Neural crest cell (in vitro differentiated cells): ENCODE results near the gene SGMS2. TPM values are rescaled to one million over a fixed set of nuclear protein-coding genes. Genes with fewer than 3 reads are reported as not detected.

Experiments
- DNase-seq: peaks from one replicate; pipeline ENCODE4 v3.0.0; 2021; ENCODE audit warnings: low read depth, mixed read lengths, low spot score
- H3K27ac Mint-ChIP-seq: one replicate; pipeline ENCODE4 v1.8.0; 2021; ENCODE audit warnings: mild to moderate bottlenecking, mixed read lengths; ENCODE audit not compliant: unreplicated experiment
- H3K27me3 Mint-ChIP-seq: 2 replicates; pipeline ENCODE4 v1.8.0; 2021; ENCODE audit warnings: low read depth, mild to moderate bottlenecking, mixed read lengths
- H3K36me3 Mint-ChIP-seq: 2 replicates; pipeline ENCODE4 v1.8.0; 2021; ENCODE audit warnings: low read depth, mild to moderate bottlenecking, mixed read lengths
- H3K4me1 Mint-ChIP-seq: 2 replicates; pipeline ENCODE4 v1.8.0; 2021; ENCODE audit warnings: mixed read lengths
- H3K4me3 Mint-ChIP-seq: one replicate; pipeline ENCODE4 v1.8.0; 2021; ENCODE audit warnings: mild to moderate bottlenecking, mixed read lengths
- H3K9me3 Mint-ChIP-seq: 2 replicates; pipeline ENCODE4 v1.8.0; 2021; ENCODE audit warnings: mixed read lengths
- total RNA-seq: library from RNA; stranded (reverse); gene quantifications from 2 replicates; pipeline ENCODE4 v1.2.1, GENCODE V29; 2021
- TF ChIP-seq, protein P1 (sequence below): fragments of 200-600 bp; sonication (generic); conservative IDR thresholded peaks from 2 replicates; pipeline ENCODE4 v1.5.0; 2021; ENCODE audit warnings: antibody characterized with exemption, mild to moderate bottlenecking

Gene SGMS2
- total RNA-seq, 1 donor from 2014 or later = 1.4 TPM

DNA sequence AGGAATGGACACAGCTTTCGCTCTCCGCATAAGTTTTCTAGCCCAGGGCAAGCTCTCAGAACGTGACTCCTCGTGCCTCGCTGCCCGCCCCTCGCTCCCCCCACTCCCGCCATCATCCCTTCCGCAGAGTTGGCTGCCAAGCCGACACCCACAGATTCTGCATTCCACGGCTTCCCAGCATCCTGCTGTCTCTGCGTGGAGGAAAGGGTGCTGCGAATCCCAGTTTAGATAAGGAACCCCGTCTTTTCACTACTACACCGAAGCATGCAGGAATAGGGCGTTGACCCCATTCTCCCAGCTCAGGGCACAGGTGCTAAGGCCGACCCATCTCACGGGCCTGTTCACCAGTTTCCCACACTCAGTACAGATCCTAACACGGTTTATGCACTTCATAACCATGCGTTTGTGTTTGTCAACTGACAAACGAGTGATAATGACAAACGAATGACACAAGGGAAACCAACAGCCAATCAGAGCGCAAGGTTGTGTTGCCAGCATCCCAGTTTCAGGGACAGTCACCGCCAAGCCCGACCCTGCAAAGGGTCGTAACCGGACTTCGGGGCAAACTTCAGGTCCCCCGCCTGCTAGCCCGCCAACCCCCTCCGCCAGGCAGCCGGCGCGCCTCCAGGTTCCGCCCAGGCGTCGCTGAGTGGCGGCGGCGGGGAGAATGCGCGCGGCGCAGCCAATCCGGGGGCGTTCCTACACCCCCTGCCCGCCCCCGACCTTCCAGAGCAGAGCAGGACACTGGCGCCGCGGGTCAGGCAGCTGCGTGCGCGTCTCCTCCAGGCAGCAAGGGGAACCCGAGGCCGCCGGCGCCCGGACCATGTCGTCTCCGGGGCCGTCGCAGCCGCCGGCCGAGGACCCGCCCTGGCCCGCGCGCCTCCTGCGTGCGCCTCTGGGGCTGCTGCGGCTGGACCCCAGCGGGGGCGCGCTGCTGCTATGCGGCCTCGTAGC lies 106.4 kb downstream of the SGMS2 start, which contains the start of gene CYP2U1:
CYP2U1 (plus strand) TSS at position 729 of the 954 bp plus-strand sequence; CDS start at position 824, 95 bp downstream.
- Mint-ChIP-seq H3K4me1 (peaks cover 19% of the 10 kb centered on the region), H3K36me3 (peaks cover 3% of the 10 kb centered on the region), H3K4me3 (peak within 1 kb of the TSS; percentile 89), H3K27me3 (peaks cover 6% of the 10 kb centered on the region), H3K9me3 (no peaks in the 10 kb centered on the region), H3K27ac (no peak within 1 kb of the TSS)
- TF ChIP-seq, protein P1, sequence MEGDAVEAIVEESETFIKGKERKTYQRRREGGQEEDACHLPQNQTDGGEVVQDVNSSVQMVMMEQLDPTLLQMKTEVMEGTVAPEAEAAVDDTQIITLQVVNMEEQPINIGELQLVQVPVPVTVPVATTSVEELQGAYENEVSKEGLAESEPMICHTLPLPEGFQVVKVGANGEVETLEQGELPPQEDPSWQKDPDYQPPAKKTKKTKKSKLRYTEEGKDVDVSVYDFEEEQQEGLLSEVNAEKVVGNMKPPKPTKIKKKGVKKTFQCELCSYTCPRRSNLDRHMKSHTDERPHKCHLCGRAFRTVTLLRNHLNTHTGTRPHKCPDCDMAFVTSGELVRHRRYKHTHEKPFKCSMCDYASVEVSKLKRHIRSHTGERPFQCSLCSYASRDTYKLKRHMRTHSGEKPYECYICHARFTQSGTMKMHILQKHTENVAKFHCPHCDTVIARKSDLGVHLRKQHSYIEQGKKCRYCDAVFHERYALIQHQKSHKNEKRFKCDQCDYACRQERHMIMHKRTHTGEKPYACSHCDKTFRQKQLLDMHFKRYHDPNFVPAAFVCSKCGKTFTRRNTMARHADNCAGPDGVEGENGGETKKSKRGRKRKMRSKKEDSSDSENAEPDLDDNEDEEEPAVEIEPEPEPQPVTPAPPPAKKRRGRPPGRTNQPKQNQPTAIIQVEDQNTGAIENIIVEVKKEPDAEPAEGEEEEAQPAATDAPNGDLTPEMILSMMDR = no peak
- DNase-seq = peak; percentile 78

DNA sequence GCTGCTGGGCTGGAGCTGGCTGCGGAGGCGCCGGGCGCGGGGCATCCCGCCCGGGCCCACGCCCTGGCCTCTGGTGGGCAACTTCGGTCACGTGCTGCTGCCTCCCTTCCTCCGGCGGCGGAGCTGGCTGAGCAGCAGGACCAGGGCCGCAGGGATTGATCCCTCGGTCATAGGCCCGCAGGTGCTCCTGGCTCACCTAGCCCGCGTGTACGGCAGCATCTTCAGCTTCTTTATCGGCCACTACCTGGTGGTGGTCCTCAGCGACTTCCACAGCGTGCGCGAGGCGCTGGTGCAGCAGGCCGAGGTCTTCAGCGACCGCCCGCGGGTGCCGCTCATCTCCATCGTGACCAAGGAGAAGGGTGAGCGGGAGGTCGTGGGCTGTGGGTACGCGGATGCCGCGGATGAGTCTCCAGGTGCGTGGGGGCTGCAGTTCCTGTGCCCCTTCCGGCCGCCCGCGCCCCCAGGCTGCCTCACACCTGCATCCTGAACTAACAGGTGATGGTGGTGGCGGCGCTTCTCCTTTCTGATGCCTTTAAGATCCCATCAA lies 107.1 kb downstream of the SGMS2 start:
- Mint-ChIP-seq H3K27ac (no peak overlapping the region), H3K9me3 (no peaks in the 10 kb centered on the region), H3K4me1 (peaks cover 19% of the 10 kb centered on the region), H3K36me3 (peaks cover 3% of the 10 kb centered on the region), H3K4me3 (peak overlapping the region; percentile 86), H3K27me3 (peaks cover 6% of the 10 kb centered on the region)
- TF ChIP-seq, protein P1 = no peak
- DNase-seq = no peak

DNA sequence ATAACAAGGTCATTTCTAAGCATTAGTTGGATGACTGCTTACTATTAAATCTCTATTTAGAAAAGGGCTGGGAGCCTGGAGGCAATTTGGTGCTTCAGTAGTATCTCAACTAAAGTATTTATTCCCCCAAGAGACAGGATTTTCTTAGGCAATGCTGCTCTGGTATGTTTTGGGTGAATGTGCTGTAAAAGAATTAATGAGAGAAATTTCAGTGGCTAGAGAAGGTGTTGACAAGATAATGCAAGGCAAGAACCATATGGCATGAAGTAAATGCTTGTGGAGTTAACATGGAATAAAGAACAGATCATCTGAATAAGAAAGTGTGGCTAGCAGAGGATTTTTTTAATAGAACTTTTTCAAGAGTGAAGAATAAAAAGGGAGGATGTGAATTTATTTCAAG lies 110.5 kb downstream of the SGMS2 start:
- no peak overlapping the region for H3K27ac Mint-ChIP-seq
- peak overlapping the region; percentile 35 for H3K4me3 Mint-ChIP-seq
- TF ChIP-seq, protein P1 = no peak
- H3K4me1 Mint-ChIP-seq = peaks cover 19% of the 10 kb centered on the region
- peaks cover 6% of the 10 kb centered on the region for H3K27me3 Mint-ChIP-seq
- no peaks in the 10 kb centered on the region for H3K9me3 Mint-ChIP-seq
- peaks cover 7% of the 10 kb centered on the region for H3K36me3 Mint-ChIP-seq
- DNase-seq = no peak

DNA sequence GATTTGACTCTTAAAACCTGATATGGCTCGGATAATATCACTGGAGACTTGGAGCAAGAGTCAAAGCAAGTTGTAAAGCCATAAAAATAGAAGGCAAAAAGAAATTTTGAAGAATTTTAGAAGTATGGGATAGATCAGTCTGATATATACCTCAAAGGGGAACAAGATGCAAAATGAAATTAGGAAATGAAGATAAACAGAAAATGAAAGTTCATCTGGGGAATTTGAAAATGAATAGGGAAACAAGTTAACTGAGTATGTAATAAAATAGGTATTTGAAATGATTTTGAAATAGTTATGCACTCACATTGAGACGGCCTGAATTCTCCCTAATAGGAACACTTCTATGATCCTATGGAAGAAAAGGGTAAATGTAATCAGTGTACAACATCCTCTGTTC lies 112.3 kb downstream of the SGMS2 start:
- TF ChIP-seq, protein P1 = no peak
- Mint-ChIP-seq H3K4me1 (peaks cover 12% of the 10 kb centered on the region), H3K27ac (no peak overlapping the region), H3K36me3 (peaks cover 7% of the 10 kb centered on the region), H3K9me3 (no peaks in the 10 kb centered on the region), H3K4me3 (no peak overlapping the region), H3K27me3 (no peaks in the 10 kb centered on the region)
- DNase-seq = no peak

GRCh38 chr4:107939307-107939706 lies 114.6 kb downstream of the SGMS2 start:
- Mint-ChIP-seq H3K4me1 (peaks cover 3% of the 10 kb centered on the region), H3K27ac (no peak overlapping the region), H3K4me3 (no peak overlapping the region), H3K36me3 (peaks cover 11% of the 10 kb centered on the region), H3K9me3 (no peaks in the 10 kb centered on the region), H3K27me3 (no peaks in the 10 kb centered on the region)
- DNase-seq = no peak
- TF ChIP-seq, protein P1 = no peak
